GM23338 (cell line): ENCODE data around the gene GDF7. TPM values are rescaled to one million over a fixed set of nuclear protein-coding genes. Genes with fewer than 3 reads are reported as not detected.

Experiments used
- ATAC-seq: fragments of 200-7000 bp; cut with Tn5 transposase; 3 replicates; pipeline ENCODE4 v1.9.1; 2020
- DNase-seq: peaks from one replicate; pipeline ENCODE4 v3.0.0-alpha.2; 2015; ENCODE audit warnings: low spot score
- H2AFZ ChIP-seq: fragments of 200-600 bp; sonication (generic); 2 replicates; pipeline ENCODE4 v1.8.0; 2016; ENCODE audit warnings: antibody characterized with exemption, mild to moderate bottlenecking, moderate library complexity
- H3F3A ChIP-seq: fragments of 200-600 bp; sonication (generic); replicated peaks from 2 replicates; pipeline ENCODE4 v1.8.0; 2017; ENCODE audit warnings: antibody characterized with exemption, mixed run types, low read depth
- H3K27ac ChIP-seq: fragments of 200-600 bp; sonication (generic); 2 replicates; pipeline ENCODE4 v1.6.1; 2016; ENCODE audit warnings: low read depth
- H3K27me3 ChIP-seq: fragments of 200-600 bp; sonication (generic); 2 replicates; pipeline ENCODE4 v1.8.0; 2016; ENCODE audit warnings: mild to moderate bottlenecking, mixed run types, moderate library complexity; ENCODE audit not compliant: insufficient read depth
- H3K36me3 ChIP-seq: fragments of 200-600 bp; sonication (generic); 2 replicates; pipeline ENCODE4 v1.8.0; 2016; ENCODE audit warnings: mild to moderate bottlenecking; ENCODE audit not compliant: insufficient read depth
- H3K4me1 ChIP-seq: fragments of 200-600 bp; sonication (generic); 2 replicates; pipeline ENCODE4 v1.8.0; 2016; ENCODE audit warnings: mild to moderate bottlenecking, moderate library complexity; ENCODE audit not compliant: insufficient read depth
- H3K4me2 ChIP-seq: fragments of 200-600 bp; sonication (generic); 2 replicates; pipeline ENCODE4 v1.7.1; 2017; ENCODE audit warnings: mixed run types
- H3K4me3 ChIP-seq: fragments of 200-600 bp; sonication (generic); 2 replicates; pipeline ENCODE4 v1.6.1; 2016; ENCODE audit warnings: mixed run types
- H3K79me2 ChIP-seq: fragments of 200-600 bp; sonication (generic); replicated peaks from 2 replicates; pipeline ENCODE4 v1.8.0; 2017; ENCODE audit warnings: mild to moderate bottlenecking; ENCODE audit not compliant: insufficient read depth
- H3K9me2 ChIP-seq: fragments of 200-600 bp; sonication (generic); 2 replicates; pipeline ENCODE4 v1.8.0; 2017; ENCODE audit not compliant: insufficient read depth
- H4K20me1 ChIP-seq: fragments of 200-600 bp; sonication (generic); replicated peaks from 2 replicates; pipeline ENCODE4 v1.8.0; 2017; ENCODE audit warnings: mild to moderate bottlenecking; ENCODE audit not compliant: insufficient read depth
- H3K27ac Mint-ChIP-seq: 2 replicates; pipeline ENCODE4 v1.8.0; 2020; ENCODE audit warnings: inconsistent platforms, mild to moderate bottlenecking, moderate library complexity, mixed read lengths
- H3K27me3 Mint-ChIP-seq: 3 replicates; pipeline ENCODE4 v1.8.0; 2022; ENCODE audit warnings: low read depth, mild to moderate bottlenecking, moderate library complexity, mixed read lengths, inconsistent platforms; ENCODE audit not compliant: insufficient read depth, poor library complexity
- H3K36me3 Mint-ChIP-seq: 3 replicates; pipeline ENCODE4 v1.8.0; 2021; ENCODE audit warnings: low read depth, mild to moderate bottlenecking, inconsistent platforms, moderate library complexity, mixed read lengths
- H3K4me1 Mint-ChIP-seq: 3 replicates; pipeline ENCODE4 v1.8.0; 2020; ENCODE audit warnings: mild to moderate bottlenecking, inconsistent platforms, mixed read lengths
- H3K4me3 Mint-ChIP-seq: 3 replicates; pipeline ENCODE4 v1.8.0; 2021; ENCODE audit warnings: moderate library complexity, mild to moderate bottlenecking, inconsistent platforms, mixed read lengths
- H3K9me3 Mint-ChIP-seq: 3 replicates; pipeline ENCODE4 v1.8.0; 2020; ENCODE audit warnings: moderate library complexity, mild to moderate bottlenecking, inconsistent platforms, mixed read lengths
- CREB1 ChIP-seq: fragments of 250-450 bp; sonication (Bioruptor Pico); IDR thresholded peaks from 2 replicates; pipeline ENCODE4 v1.5.0; 2020; ENCODE audit warnings: low read depth, mild to moderate bottlenecking, moderate library complexity
- EZH2 ChIP-seq: fragments of 200-600 bp; sonication (generic); IDR thresholded peaks from one replicate; pipeline ENCODE4 v1.8.0; 2017; ENCODE audit warnings: antibody characterized with exemption, mild to moderate bottlenecking, low read depth; ENCODE audit not compliant: unreplicated experiment
- EZH2phosphoT487 ChIP-seq: fragments of 200-600 bp; sonication (generic); IDR thresholded peaks from one replicate; pipeline ENCODE4 v1.8.1; 2018; ENCODE audit warnings: antibody characterized with exemption; ENCODE audit not compliant: unreplicated experiment
- JUNB ChIP-seq: IDR thresholded peaks from one replicate; pipeline ENCODE4 v1.6.1; 2016; ENCODE audit warnings: antibody characterized with exemption; ENCODE audit not compliant: unreplicated experiment
- NANOG ChIP-seq: IDR thresholded peaks from 2 replicates; pipeline ENCODE4 v1.6.1; 2016; ENCODE audit warnings: antibody characterized with exemption, borderline replicate concordance
- POLR2AphosphoS5 ChIP-seq: IDR thresholded peaks from 2 replicates; pipeline ENCODE4 v1.6.1; 2016; ENCODE audit warnings: antibody characterized with exemption, low read depth
- STAT1 ChIP-seq: IDR thresholded peaks from one replicate; pipeline ENCODE4 v1.6.1; 2016; ENCODE audit warnings: antibody characterized with exemption; ENCODE audit not compliant: unreplicated experiment
- ZNF114 ChIP-seq: fragments of 250-450 bp; sonication (Bioruptor Pico); IDR thresholded peaks from 2 replicates; pipeline ENCODE4 v1.5.0; 2020; ENCODE audit warnings: mild to moderate bottlenecking, moderate library complexity
- ZNF331 ChIP-seq: fragments of 250-450 bp; sonication (Bioruptor Pico); IDR thresholded peaks from 2 replicates; pipeline ENCODE4 v1.5.0; 2020; ENCODE audit warnings: low read depth, mild to moderate bottlenecking, moderate library complexity
- polyA plus RNA-seq: library from polyadenylated mRNA; unstranded; fragments of >200 nt; fragmentation: Nextera tagmentation; extraction: Ambion mirVana; gene quantifications from 2 replicates; pipeline ENCODE4 v1.2.1, GENCODE V29; 2016
- total RNA-seq: library from RNA; depleted of rRNA; stranded (reverse); fragments of >200 nt; shearing (Covaris generic); gene quantifications from 2 replicates; pipeline ENCODE4 v1.2.3, GENCODE V29; 2014
- TF ChIP-seq, protein P1 (sequence below), 2 experiments: fragments of 200-600 bp in 1 of 2; sonication (generic) in 1 of 2; conservative IDR thresholded peaks; 2 replicates each; pipeline versions ENCODE4 v1.5.1 to v1.6.1; 2016 to 2017; ENCODE audit warnings: antibody characterized with exemption in 2 of 2, low read depth in 2 of 2, mild to moderate bottlenecking in 2 of 2, moderate library complexity in 1 of 2
- TF ChIP-seq, protein P2 (sequence below): IDR thresholded peaks from 2 replicates; pipeline ENCODE4 v1.6.1; 2016; ENCODE audit warnings: antibody characterized with exemption
- TF ChIP-seq, protein P3 (sequence below): IDR thresholded peaks from one replicate; pipeline ENCODE4 v1.6.1; 2018; ENCODE audit warnings: antibody characterized with exemption; ENCODE audit not compliant: unreplicated experiment
- TF ChIP-seq, protein P4 (sequence below): fragments of 250-450 bp; sonication (Bioruptor Pico); IDR thresholded peaks from 2 replicates; pipeline ENCODE4 v1.5.0; 2020; ENCODE audit warnings: mild to moderate bottlenecking, moderate library complexity

The GDF7 gene
- total and polyA plus RNA-seq, 2 experiments from 2014 or later = 0.19 to 0.52 TPM

DNA sequence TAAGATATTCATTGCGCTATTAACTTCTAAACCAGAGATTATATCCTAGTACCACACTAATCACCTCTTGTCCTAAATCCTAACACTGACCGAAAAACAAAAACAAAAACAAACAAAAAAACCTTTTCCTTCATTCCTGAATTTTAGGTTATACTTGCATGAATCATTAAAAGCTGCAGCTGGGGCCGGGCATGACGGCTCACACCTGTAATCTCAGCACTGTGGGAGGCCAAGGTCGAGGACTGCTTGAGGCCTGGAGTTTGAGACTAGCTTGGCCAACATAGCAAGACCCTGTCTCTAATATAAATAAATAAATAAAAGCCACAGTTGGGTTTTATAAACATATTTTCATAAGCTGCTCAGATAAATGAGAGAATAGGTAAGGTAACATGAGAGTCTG lies 60.0 kb downstream of the GDF7 start:
- H3K27me3 ChIP-seq = no peaks in the 10 kb centered on the region
- Mint-ChIP-seq H3K36me3 (no peaks in the 10 kb centered on the region), H3K27me3 (no peaks in the 10 kb centered on the region), H3K4me1 (no peaks in the 10 kb centered on the region; the same call in 2 of the 3 replicates), H3K4me3 (no peak overlapping the region), H3K27ac (no peak overlapping the region), H3K9me3 (no peaks in the 10 kb centered on the region)
- H4K20me1 ChIP-seq = no peaks in the 10 kb centered on the region
- TF ChIP-seq, protein P1, sequence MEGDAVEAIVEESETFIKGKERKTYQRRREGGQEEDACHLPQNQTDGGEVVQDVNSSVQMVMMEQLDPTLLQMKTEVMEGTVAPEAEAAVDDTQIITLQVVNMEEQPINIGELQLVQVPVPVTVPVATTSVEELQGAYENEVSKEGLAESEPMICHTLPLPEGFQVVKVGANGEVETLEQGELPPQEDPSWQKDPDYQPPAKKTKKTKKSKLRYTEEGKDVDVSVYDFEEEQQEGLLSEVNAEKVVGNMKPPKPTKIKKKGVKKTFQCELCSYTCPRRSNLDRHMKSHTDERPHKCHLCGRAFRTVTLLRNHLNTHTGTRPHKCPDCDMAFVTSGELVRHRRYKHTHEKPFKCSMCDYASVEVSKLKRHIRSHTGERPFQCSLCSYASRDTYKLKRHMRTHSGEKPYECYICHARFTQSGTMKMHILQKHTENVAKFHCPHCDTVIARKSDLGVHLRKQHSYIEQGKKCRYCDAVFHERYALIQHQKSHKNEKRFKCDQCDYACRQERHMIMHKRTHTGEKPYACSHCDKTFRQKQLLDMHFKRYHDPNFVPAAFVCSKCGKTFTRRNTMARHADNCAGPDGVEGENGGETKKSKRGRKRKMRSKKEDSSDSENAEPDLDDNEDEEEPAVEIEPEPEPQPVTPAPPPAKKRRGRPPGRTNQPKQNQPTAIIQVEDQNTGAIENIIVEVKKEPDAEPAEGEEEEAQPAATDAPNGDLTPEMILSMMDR (conservative IDR thresholded peaks at IDR 0.05; ENCODE audit: low read depth in 2 of 2) = no peak
- no peak for TF ChIP-seq EZH2phosphoT487
- TF ChIP-seq, protein P2, sequence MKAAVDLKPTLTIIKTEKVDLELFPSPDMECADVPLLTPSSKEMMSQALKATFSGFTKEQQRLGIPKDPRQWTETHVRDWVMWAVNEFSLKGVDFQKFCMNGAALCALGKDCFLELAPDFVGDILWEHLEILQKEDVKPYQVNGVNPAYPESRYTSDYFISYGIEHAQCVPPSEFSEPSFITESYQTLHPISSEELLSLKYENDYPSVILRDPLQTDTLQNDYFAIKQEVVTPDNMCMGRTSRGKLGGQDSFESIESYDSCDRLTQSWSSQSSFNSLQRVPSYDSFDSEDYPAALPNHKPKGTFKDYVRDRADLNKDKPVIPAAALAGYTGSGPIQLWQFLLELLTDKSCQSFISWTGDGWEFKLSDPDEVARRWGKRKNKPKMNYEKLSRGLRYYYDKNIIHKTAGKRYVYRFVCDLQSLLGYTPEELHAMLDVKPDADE = no peak
- no peak for TF ChIP-seq JUNB
- TF ChIP-seq POLR2AphosphoS5 = no peak
- no peak for TF ChIP-seq STAT1
- TF ChIP-seq ZNF114 (CRISPR knock-in tag) = no peak
- no peak for TF ChIP-seq CREB1
- no peak for TF ChIP-seq EZH2
- no peak for TF ChIP-seq ZNF331 (CRISPR knock-in tag)
- TF ChIP-seq NANOG = no peak
- TF ChIP-seq, protein P3, sequence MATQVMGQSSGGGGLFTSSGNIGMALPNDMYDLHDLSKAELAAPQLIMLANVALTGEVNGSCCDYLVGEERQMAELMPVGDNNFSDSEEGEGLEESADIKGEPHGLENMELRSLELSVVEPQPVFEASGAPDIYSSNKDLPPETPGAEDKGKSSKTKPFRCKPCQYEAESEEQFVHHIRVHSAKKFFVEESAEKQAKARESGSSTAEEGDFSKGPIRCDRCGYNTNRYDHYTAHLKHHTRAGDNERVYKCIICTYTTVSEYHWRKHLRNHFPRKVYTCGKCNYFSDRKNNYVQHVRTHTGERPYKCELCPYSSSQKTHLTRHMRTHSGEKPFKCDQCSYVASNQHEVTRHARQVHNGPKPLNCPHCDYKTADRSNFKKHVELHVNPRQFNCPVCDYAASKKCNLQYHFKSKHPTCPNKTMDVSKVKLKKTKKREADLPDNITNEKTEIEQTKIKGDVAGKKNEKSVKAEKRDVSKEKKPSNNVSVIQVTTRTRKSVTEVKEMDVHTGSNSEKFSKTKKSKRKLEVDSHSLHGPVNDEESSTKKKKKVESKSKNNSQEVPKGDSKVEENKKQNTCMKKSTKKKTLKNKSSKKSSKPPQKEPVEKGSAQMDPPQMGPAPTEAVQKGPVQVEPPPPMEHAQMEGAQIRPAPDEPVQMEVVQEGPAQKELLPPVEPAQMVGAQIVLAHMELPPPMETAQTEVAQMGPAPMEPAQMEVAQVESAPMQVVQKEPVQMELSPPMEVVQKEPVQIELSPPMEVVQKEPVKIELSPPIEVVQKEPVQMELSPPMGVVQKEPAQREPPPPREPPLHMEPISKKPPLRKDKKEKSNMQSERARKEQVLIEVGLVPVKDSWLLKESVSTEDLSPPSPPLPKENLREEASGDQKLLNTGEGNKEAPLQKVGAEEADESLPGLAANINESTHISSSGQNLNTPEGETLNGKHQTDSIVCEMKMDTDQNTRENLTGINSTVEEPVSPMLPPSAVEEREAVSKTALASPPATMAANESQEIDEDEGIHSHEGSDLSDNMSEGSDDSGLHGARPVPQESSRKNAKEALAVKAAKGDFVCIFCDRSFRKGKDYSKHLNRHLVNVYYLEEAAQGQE = no peak
- TF ChIP-seq, protein P4, sequence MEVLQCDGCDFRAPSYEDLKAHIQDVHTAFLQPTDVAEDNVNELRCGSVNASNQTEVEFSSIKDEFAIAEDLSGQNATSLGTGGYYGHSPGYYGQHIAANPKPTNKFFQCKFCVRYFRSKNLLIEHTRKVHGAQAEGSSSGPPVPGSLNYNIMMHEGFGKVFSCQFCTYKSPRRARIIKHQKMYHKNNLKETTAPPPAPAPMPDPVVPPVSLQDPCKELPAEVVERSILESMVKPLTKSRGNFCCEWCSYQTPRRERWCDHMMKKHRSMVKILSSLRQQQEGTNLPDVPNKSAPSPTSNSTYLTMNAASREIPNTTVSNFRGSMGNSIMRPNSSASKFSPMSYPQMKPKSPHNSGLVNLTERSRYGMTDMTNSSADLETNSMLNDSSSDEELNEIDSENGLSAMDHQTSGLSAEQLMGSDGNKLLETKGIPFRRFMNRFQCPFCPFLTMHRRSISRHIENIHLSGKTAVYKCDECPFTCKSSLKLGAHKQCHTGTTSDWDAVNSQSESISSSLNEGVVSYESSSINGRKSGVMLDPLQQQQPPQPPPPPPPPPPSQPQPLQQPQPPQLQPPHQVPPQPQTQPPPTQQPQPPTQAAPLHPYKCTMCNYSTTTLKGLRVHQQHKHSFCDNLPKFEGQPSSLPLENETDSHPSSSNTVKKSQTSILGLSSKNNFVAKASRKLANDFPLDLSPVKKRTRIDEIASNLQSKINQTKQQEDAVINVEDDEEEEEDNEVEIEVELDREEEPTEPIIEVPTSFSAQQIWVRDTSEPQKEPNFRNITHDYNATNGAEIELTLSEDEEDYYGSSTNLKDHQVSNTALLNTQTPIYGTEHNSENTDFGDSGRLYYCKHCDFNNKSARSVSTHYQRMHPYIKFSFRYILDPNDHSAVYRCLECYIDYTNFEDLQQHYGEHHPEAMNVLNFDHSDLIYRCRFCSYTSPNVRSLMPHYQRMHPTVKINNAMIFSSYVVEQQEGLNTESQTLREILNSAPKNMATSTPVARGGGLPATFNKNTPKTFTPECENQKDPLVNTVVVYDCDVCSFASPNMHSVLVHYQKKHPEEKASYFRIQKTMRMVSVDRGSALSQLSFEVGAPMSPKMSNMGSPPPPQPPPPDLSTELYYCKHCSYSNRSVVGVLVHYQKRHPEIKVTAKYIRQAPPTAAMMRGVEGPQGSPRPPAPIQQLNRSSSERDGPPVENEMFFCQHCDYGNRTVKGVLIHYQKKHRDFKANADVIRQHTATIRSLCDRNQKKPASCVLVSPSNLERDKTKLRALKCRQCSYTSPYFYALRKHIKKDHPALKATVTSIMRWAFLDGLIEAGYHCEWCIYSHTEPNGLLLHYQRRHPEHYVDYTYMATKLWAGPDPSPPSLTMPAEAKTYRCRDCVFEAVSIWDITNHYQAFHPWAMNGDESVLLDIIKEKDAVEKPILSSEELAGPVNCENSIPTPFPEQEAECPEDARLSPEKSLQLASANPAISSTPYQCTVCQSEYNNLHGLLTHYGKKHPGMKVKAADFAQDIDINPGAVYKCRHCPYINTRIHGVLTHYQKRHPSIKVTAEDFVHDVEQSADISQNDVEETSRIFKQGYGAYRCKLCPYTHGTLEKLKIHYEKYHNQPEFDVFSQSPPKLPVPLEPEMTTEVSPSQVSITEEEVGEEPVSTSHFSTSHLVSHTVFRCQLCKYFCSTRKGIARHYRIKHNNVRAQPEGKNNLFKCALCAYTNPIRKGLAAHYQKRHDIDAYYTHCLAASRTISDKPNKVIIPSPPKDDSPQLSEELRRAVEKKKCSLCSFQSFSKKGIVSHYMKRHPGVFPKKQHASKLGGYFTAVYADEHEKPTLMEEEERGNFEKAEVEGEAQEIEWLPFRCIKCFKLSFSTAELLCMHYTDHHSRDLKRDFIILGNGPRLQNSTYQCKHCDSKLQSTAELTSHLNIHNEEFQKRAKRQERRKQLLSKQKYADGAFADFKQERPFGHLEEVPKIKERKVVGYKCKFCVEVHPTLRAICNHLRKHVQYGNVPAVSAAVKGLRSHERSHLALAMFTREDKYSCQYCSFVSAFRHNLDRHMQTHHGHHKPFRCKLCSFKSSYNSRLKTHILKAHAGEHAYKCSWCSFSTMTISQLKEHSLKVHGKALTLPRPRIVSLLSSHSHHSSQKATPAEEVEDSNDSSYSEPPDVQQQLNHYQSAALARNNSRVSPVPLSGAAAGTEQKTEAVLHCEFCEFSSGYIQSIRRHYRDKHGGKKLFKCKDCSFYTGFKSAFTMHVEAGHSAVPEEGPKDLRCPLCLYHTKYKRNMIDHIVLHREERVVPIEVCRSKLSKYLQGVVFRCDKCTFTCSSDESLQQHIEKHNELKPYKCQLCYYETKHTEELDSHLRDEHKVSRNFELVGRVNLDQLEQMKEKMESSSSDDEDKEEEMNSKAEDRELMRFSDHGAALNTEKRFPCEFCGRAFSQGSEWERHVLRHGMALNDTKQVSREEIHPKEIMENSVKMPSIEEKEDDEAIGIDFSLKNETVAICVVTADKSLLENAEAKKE (CRISPR knock-in tag) = no peak
- no peak overlapping the region for H3K27ac ChIP-seq
- H3K36me3 ChIP-seq = no peaks in the 10 kb centered on the region
- H2AFZ ChIP-seq = no peak overlapping the region
- ATAC-seq (no peak), DNase-seq (no peak)
- no peak overlapping the region for H3K4me2 ChIP-seq
- H3K79me2 ChIP-seq = no peaks in the 10 kb centered on the region
- no peaks in the 10 kb centered on the region for H3F3A ChIP-seq
- H3K4me1 ChIP-seq = no peaks in the 10 kb centered on the region
- no peak overlapping the region for H3K4me3 ChIP-seq
- H3K9me2 ChIP-seq = no peaks in the 10 kb centered on the region
